Measurements from ENCODE around the gene MX1. TPM values are rescaled to one million over a fixed set of nuclear protein-coding genes. Genes with fewer than 3 reads are reported as not detected.
A peak's percentile ranks its signal among the peaks of the same experiment; 100 is the strongest.

The MX1 gene
- total RNA-seq, 1 donor from 2014 or later, result 28.6 TPM

- no peak for DNase-seq (ENCODE audit: low spot score)
- intact Hi-C loops (cut with DNase I), result no loop called here
- ATAC-seq, result no peak
These were observed 2.8 kb downstream of the MX1 start for GRCh38 chr21:41428847-41429246.

GRCh38 chr21:41429305-41429704, 3.3 kb downstream of the MX1 start:
- ATAC-seq, result no peak
- no peak for DNase-seq (ENCODE audit: low spot score)
- intact Hi-C loops (cut with DNase I), result no loop called here

GRCh38 chr21:41429925-41430491, 4.0 kb downstream of the MX1 start:
- ATAC-seq (no peak), DNase-seq (ENCODE audit: low spot score) (no peak)
- intact Hi-C loops (cut with DNase I), result no loop called here

GRCh38 chr21:41431788-41432548, 5.9 kb downstream of the MX1 start:
- ATAC-seq (no peak), DNase-seq (ENCODE audit: low spot score) (no peak)
- intact Hi-C loops (cut with DNase I), result no loop called here

GRCh38 chr21:41432562-41433460, 6.8 kb downstream of the MX1 start:
- no peak for ATAC-seq
- DNase-seq (ENCODE audit: low spot score), result no peak
- intact Hi-C loops (cut with DNase I), result no loop called here

GRCh38 chr21:41433566-41433965, 7.5 kb downstream of the MX1 start:
- ATAC-seq (no peak), DNase-seq (ENCODE audit: low spot score) (no peak)
- intact Hi-C loops (cut with DNase I), result no loop called here

GRCh38 chr21:41435706-41436105, 9.7 kb downstream of the MX1 start:
- intact Hi-C loops (cut with DNase I), result no loop called here
- DNase-seq (ENCODE audit: low spot score) (no peak), ATAC-seq (no peak)

- DNase-seq (ENCODE audit: low spot score) (no peak), ATAC-seq (no peak)
- intact Hi-C loops (cut with DNase I), result no loop called here
These were observed 11.7 kb downstream of the MX1 start for GRCh38 chr21:41437729-41438128.

GRCh38 chr21:41438425-41439113, 12.5 kb downstream of the MX1 start:
- ATAC-seq (no peak), DNase-seq (ENCODE audit: low spot score) (no peak)
- intact Hi-C loops (cut with DNase I), result no loop called here

GRCh38 chr21:41439248-41439647, 13.2 kb downstream of the MX1 start:
- intact Hi-C loops (cut with DNase I), result no loop called here
- DNase-seq (ENCODE audit: low spot score), result no peak
- ATAC-seq, result no peak

GRCh38 chr21:41441546-41441945, 15.5 kb downstream of the MX1 start:
- intact Hi-C loops (cut with DNase I), result no loop called here
- ATAC-seq, result no peak
- no peak for DNase-seq (ENCODE audit: low spot score)

- ATAC-seq (no peak), DNase-seq (ENCODE audit: low spot score) (no peak)
- intact Hi-C loops (cut with DNase I), result no loop called here
These were observed 16.6 kb downstream of the MX1 start for GRCh38 chr21:41442481-41443186.

- ATAC-seq, result no peak
- DNase-seq (ENCODE audit: low spot score), result no peak
- intact Hi-C loops (cut with DNase I), result no loop called here
These were observed 17.5 kb downstream of the MX1 start for GRCh38 chr21:41443562-41443961.

- DNase-seq (ENCODE audit: low spot score) (peak; percentile 36), ATAC-seq (no peak)
- intact Hi-C loops (cut with DNase I), result no loop called here
These were observed 18.8 kb downstream of the MX1 start for GRCh38 chr21:41444703-41445464.

GRCh38 chr21:41445465-41445862, 19.4 kb downstream of the MX1 start:
- ATAC-seq (no peak), DNase-seq (ENCODE audit: low spot score) (peak; percentile 26)
- intact Hi-C loops (cut with DNase I), result no loop called here

- intact Hi-C loops (cut with DNase I), result no loop called here
- no peak for ATAC-seq
- no peak for DNase-seq (ENCODE audit: low spot score)
These were observed 20.5 kb downstream of the MX1 start for GRCh38 chr21:41446586-41446985.

- ATAC-seq, result no peak
- peak; percentile 22 for DNase-seq (ENCODE audit: low spot score)
- intact Hi-C loops (cut with DNase I), result no loop called here
These were observed 21.3 kb downstream of the MX1 start for GRCh38 chr21:41447356-41447755.

- intact Hi-C loops (cut with DNase I), result no loop called here
- DNase-seq (ENCODE audit: low spot score), result no peak
- ATAC-seq, result no peak
These were observed 23.6 kb downstream of the MX1 start for GRCh38 chr21:41449613-41450012.

Data from sciatic nerve (tissue), 2 donors.